ENCODE measurements around the gene KNSTRN. TPM values are rescaled to one million over a fixed set of nuclear protein-coding genes. Genes with fewer than 3 reads are reported as not detected.

The KNSTRN gene
- total and polyA plus RNA-seq, 2 of the 13 experiments (the other 11 are each of a cell fraction or from before 2014, with no cell fraction given): 20.3 to 62.3 TPM

DNA sequence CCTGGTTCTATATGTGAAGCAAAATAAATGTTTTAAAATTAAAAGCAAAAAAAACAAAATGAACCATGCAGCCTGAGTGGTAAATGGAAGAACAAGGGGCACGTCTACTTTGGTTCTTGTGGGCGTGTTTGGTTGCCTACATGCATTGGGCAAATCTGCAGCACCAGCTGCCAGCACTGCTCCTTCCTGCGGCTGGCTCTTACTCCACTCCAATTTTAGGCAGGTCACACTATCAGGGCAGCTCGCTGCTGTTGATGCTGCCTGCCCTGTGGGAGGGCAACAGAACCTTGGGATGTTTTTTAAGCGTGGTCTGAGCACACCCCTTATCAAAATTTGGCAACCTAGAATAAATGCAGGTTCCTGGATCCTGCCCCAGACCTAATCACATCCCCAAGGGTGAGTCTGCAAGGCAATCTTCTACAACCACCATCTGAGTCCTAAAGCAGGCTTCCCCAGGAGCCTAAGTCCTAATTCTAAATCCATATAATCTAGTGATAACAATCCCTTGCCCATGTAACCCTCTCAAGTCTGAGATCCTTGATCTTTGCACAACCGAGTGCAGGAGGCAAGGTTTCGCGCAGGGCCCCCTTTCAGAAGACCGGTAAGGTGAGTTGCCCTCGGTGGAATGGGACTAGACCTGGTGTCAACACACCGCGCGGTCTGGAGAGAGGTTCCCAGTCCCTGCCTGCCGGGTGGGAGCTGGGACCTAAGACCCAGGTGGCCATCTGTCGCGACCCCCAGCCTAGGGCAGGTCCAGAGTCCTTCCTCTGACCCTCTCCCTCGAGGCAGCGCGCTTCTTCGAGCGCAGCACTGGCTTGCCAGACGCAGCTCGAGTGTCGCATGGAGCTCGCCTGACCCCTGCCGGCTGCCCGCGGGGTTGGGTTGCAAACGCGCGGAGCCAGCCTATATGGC lies 39.0 kb downstream of the KNSTRN start (continued):
- TF ChIP-seq SMAD1 (CRISPR knock-in tag; IDR thresholded peaks at IDR 0.05; ENCODE audit: borderline replicate concordance, low read depth) (peak; percentile 52; the same call in 1 of the 2 replicates), ZFX (CRISPR knock-in tag; IDR thresholded peaks at IDR 0.05; ENCODE audit: low read depth) (peak; percentile 43; the same call in 1 of the 2 replicates), HDAC2 (CRISPR knock-in tag; IDR thresholded peaks at IDR 0.05) (peak; percentile 18; the same call in 1 of the 2 replicates), SIX4 (CRISPR knock-in tag; IDR thresholded peaks at IDR 0.05) (no peak), KMT2B (CRISPR knock-in tag; IDR thresholded peaks at IDR 0.05) (no peak), FOXA3 (CRISPR knock-in tag; IDR thresholded peaks at IDR 0.05) (peak; percentile 25; the same call in 1 of the 2 replicates), MXI1 (IDR thresholded peaks at IDR 0.05; ENCODE audit: borderline replicate concordance, low read depth, low read length) (0 out of 3 replicates have a peak, but pooled peaks have one; percentile 18), HNRNPK (IDR thresholded peaks at IDR 0.05; ENCODE audit: low read depth, low read length, poor library complexity, severe bottlenecking) (no peak), AGO2 (optimal IDR thresholded peaks at IDR 0.05; ENCODE audit: low read depth, low read length) (peak; percentile 94), TEAD3 (CRISPR knock-in tag; optimal IDR thresholded peaks at IDR 0.05; ENCODE audit: borderline replicate concordance) (peak; percentile 30), XBP1 (CRISPR knock-in tag; IDR thresholded peaks at IDR 0.05) (no peak), HIVEP1 (CRISPR knock-in tag; IDR thresholded peaks at IDR 0.05) (0 out of 2 replicates have a peak, but pooled peaks have one; percentile 43), NR2F2 (IDR thresholded peaks at IDR 0.05; ENCODE audit: borderline replicate concordance, low read depth) (no peak), ZNF501 (CRISPR knock-in tag; IDR thresholded peaks at IDR 0.05) (peak; percentile 58; the same call in 1 of the 2 replicates), KDM3A (CRISPR knock-in tag; IDR thresholded peaks at IDR 0.05; ENCODE audit: low read depth) (0 out of 2 replicates have a peak, but pooled peaks have one; percentile 66), ZNF619 (CRISPR knock-in tag; IDR thresholded peaks at IDR 0.05) (0 out of 2 replicates have a peak, but pooled peaks have one; percentile 36), AGO1 (IDR thresholded peaks at IDR 0.05; ENCODE audit: low read depth, low read length, poor library complexity, severe bottlenecking) (peak; percentile 86), XRCC5 (optimal IDR thresholded peaks at IDR 0.05; ENCODE audit: low read length) (peak; percentile 43), ZNF225 (CRISPR knock-in tag; IDR thresholded peaks at IDR 0.05) (peak; percentile 30; the same call in 1 of the 2 replicates)
- TF ChIP-seq, protein P1, sequence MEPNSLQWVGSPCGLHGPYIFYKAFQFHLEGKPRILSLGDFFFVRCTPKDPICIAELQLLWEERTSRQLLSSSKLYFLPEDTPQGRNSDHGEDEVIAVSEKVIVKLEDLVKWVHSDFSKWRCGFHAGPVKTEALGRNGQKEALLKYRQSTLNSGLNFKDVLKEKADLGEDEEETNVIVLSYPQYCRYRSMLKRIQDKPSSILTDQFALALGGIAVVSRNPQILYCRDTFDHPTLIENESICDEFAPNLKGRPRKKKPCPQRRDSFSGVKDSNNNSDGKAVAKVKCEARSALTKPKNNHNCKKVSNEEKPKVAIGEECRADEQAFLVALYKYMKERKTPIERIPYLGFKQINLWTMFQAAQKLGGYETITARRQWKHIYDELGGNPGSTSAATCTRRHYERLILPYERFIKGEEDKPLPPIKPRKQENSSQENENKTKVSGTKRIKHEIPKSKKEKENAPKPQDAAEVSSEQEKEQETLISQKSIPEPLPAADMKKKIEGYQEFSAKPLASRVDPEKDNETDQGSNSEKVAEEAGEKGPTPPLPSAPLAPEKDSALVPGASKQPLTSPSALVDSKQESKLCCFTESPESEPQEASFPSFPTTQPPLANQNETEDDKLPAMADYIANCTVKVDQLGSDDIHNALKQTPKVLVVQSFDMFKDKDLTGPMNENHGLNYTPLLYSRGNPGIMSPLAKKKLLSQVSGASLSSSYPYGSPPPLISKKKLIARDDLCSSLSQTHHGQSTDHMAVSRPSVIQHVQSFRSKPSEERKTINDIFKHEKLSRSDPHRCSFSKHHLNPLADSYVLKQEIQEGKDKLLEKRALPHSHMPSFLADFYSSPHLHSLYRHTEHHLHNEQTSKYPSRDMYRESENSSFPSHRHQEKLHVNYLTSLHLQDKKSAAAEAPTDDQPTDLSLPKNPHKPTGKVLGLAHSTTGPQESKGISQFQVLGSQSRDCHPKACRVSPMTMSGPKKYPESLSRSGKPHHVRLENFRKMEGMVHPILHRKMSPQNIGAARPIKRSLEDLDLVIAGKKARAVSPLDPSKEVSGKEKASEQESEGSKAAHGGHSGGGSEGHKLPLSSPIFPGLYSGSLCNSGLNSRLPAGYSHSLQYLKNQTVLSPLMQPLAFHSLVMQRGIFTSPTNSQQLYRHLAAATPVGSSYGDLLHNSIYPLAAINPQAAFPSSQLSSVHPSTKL (CRISPR knock-in tag; IDR thresholded peaks at IDR 0.05): 0 out of 2 replicates have a peak, but pooled peaks have one; percentile 16
- TF ChIP-seq, protein P2, sequence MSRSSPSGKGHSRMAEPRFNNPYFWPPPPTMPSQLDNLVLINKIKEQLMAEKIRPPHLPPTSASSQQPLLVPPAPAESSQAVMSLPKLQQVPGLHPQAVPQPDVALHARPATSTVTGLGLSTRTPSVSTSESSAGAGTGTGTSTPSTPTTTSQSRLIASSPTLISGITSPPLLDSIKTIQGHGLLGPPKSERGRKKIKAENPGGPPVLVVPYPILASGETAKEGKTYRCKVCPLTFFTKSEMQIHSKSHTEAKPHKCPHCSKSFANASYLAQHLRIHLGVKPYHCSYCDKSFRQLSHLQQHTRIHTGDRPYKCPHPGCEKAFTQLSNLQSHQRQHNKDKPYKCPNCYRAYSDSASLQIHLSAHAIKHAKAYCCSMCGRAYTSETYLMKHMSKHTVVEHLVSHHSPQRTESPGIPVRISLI (CRISPR knock-in tag; IDR thresholded peaks at IDR 0.05; ENCODE audit: borderline replicate concordance): no peak
- TF ChIP-seq, protein P3, sequence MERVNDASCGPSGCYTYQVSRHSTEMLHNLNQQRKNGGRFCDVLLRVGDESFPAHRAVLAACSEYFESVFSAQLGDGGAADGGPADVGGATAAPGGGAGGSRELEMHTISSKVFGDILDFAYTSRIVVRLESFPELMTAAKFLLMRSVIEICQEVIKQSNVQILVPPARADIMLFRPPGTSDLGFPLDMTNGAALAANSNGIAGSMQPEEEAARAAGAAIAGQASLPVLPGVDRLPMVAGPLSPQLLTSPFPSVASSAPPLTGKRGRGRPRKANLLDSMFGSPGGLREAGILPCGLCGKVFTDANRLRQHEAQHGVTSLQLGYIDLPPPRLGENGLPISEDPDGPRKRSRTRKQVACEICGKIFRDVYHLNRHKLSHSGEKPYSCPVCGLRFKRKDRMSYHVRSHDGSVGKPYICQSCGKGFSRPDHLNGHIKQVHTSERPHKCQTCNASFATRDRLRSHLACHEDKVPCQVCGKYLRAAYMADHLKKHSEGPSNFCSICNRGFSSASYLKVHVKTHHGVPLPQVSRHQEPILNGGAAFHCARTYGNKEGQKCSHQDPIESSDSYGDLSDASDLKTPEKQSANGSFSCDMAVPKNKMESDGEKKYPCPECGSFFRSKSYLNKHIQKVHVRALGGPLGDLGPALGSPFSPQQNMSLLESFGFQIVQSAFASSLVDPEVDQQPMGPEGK (CRISPR knock-in tag; IDR thresholded peaks at IDR 0.05): peak; percentile 49; the same call in 1 of the 2 replicates
